Stimulated activated CD4-positive, alpha-beta T cell treated with anti-CD3 and anti-CD28 coated beads, TNF-alpha, amount 100 ng/mL, for 4 hours (primary cell): ENCODE results near the gene LNX1.
"Not testable (repeated sequence)": the region's sequence is repeated elsewhere in the genome, so short reads cannot be mapped to it uniquely, and the experiment has no call there.

ENCODE experiments used
- DNase-seq, 3 experiments: peaks; one replicate each; pipeline ENCODE4 v3.0.0-alpha.2; 2020; ENCODE audit warnings: low read depth in 3 of 3

Gene LNX1

GRCh38 chr4:53463340-53463739, 127.9 kb downstream of the LNX1 start:
- DNase-seq, result no peak

- DNase-seq, result no peak
These were observed 130.0 kb downstream of the LNX1 start for GRCh38 chr4:53461244-53461643.

DNA sequence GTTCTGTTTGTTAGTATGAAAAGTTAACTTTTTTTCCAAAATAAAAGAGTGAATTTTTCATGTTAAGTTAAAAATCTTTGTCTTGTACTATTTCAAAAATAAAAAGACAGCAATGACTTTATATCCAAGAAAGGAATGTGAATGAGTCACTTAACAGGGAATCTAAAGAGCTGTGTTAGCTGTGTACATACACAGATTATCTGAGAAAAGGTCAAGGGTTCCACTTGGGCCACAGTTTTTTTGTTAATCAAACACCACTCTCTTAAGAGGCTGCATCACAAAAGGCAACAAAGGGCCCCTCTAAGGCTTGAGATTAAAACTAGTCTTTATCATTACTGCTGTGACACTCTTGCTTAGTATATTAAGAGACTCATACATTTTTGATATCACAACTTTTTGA, 131.7 kb downstream of the LNX1 start:
- no peak for DNase-seq

- no peak for DNase-seq
These were observed 135.1 kb downstream of the LNX1 start for GRCh38 chr4:53456178-53456577.

GRCh38 chr4:53455766-53456165, 135.5 kb downstream of the LNX1 start:
- DNase-seq, result no peak

DNA sequence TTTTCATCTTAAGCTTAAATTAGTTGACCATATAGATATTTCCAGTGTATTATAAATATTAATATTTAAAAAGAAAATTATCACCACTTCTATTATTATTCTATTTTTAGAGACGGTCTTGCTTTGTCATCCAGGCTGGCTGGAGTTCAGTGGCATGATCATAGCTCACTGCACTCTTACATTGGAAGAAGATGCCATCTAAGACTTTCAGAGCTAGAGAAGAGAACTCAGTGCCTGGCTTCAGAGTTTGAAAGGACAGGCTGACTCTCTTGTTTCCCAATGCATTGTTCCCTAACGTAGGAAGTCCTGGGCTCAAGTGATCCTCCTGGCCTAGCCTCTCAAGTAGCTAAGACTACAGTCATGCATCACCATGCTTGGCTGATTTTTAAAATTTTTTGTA, 137.9 kb downstream of the LNX1 start:
- no peak for DNase-seq

DNA sequence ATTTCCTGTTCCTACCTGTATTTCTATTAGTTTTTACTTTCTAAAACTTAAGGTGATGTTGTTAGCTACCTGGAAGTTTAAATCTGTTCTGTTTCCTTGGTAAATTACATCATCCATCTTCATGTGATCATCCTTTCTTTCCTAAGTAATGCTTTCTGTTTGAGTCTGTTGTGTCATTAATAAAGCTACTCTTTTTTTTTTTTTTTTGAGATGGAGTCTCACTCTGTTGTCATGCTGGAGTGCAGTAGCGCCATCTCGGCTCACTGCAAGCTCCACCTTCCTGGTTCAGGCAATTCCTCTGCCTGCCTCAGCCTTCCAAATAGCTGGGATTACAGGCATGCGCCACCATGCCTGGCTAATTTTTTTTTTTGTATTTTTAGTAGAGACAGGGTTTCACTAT, 140.5 kb downstream of the LNX1 start:
- no peak for DNase-seq

DNA sequence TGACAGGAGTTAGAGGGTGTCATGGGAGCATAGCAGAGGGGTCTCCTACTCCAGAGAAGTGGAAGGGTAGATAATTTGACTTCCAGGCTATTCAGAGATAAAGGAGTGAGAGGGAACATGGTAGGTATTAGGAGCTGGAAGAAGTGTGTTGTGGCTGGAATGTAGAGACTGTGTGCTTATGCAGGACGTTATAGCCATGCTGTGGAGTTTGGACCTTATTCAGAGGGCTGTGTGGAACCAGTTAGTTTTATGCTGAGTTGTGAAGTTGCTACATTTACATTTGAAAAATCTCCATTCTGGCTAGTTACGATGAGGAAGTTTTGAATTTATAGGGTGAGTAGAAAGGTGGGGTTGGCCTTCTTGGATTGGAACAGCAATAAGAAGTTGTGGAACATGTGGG, 146.3 kb downstream of the LNX1 start:
- DNase-seq, result no peak

- no peak for DNase-seq
These were observed 149.7 kb downstream of the LNX1 start for GRCh38 chr4:53441564-53441963.

- DNase-seq, result no peak
These were observed 155.0 kb downstream of the LNX1 start for GRCh38 chr4:53436251-53436650.

DNA sequence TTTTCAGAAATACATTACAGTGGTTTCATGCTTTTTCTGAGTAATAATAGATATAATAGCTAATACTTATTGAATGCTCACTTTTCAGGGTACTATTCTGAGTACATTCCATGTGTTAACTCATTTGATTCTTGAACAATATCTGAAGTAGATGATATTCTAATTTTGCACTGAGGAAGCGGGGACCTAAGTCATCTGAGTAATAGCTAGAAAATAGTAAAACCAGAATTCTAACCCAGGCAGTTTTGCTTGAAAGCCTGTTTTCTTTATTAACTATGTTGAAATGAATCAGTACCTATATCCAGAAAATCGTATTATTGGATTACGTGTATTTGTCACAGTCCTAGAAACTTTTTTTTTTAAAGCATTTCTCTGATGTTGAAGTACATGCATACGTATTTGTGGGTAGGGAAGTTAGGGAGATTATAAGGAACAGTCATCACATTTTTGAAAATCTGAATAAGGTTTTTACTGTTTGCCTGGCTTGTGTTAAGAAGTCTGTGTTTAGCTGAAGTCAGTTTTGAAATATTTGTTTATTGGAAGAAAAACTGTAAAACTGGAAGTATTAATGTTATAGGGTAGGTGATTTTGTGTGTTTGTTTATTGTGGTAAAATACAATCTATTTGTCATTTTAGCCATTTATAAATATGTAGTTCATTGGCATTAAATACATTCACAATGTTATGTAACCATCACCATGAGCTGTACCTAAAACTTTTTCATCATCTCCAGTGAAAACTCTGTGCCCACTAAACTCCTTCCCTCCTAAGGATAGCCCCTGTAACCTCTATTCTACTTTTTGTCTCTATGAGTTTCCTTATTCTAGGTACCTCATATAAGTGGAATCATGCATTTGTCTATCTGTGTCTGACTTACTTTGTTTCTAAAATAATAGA, 158.5 kb downstream of the LNX1 start:
- DNase-seq, result no peak

DNA sequence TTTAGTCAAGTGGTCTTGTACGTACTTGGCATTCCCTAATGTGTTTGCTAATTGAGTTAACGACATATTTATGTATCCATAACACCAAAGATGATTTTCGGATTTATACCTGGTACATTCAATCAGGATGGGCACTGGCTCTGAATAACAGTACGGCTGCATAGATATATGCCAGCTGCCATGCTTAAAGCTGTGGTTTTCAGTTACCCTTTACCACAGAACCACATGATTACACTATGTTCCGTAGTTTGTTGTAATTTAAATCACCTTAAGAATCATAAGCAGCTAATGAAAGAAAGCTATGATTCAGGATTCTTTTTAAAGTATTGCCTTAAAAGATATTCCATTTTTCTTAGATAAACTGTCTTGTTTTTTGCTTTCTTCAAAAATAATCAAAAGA, 160.2 kb downstream of the LNX1 start:
- no peak for DNase-seq

GRCh38 chr4:53427366-53427765, 163.9 kb downstream of the LNX1 start:
- DNase-seq, result no peak

- DNase-seq, result no peak
These were observed 167.0 kb downstream of the LNX1 start for GRCh38 chr4:53424280-53424679.

- no peak for DNase-seq
These were observed 168.9 kb downstream of the LNX1 start for GRCh38 chr4:53422367-53422766.

DNA sequence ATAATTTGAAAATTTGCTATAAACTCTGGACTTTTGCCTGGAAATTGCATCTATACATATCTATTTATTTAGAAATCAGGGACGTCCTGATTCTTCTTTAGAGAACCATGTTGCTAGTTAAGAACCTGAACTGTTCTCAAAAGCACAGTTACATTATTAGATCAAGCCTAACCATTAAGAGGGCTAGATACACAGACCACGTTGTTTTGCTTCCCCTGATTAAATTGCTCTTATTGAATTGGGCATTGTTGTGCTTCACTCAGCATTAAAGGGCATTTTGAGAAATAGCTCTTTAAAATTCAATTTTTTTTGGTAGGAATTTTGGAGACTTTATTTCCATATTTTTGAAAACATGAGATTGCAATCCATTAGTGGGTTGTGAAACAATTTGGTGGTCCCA, 169.5 kb downstream of the LNX1 start:
- no peak for DNase-seq

DNA sequence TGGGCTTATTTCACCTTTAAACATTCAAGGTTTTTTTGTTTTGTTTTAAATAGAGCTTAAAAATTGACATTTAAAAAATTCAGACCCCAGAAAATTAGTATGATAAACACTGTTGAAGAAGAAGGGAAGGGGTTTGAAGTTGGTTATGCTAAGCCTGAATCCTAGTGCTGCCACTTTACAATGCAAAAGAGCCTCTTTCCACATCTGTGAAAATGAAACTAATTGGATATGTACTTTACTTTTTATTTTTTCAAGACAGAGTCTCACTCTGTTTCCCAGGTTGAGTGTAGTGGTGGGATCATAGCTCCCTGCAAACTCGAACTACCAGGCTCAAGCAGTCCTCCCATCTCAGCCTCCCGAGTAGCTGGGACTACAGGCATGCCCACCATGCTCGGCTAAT, 172.1 kb downstream of the LNX1 start:
- no peak for DNase-seq

GRCh38 chr4:53409479-53409878, 181.8 kb downstream of the LNX1 start:
- not testable (repeated sequence) for DNase-seq
